NCI-H82 (cell line): ENCODE measurements around the gene ZNF202.

ENCODE experiments used
- DNase-seq: peaks from one replicate; lab custom pipeline; 2025; lab: John Stamatoyannopoulos, UW

ZNF202 gene

GRCh38 chr11:123683428-123684170 is 57.9 kb downstream of the ZNF202 start:
- no peak for DNase-seq

GRCh38 chr11:123682696-123683410 is 58.6 kb downstream of the ZNF202 start:
- DNase-seq: no peak

GRCh38 chr11:123681030-123681429 is 60.4 kb downstream of the ZNF202 start:
- DNase-seq: no peak

GRCh38 chr11:123678246-123678645 is 63.2 kb downstream of the ZNF202 start:
- no peak for DNase-seq

GRCh38 chr11:123677510-123677909 is 64.0 kb downstream of the ZNF202 start:
- no peak for DNase-seq

GRCh38 chr11:123674297-123674696 is 67.2 kb downstream of the ZNF202 start:
- DNase-seq: no peak
